GM04504 (cell line): ENCODE data around the gene CALCOCO1.
"Not testable (repeated sequence)": the region's sequence is repeated elsewhere in the genome, so short reads cannot be mapped to it uniquely, and the experiment has no call there.

ENCODE experiments used
- DNase-seq: peaks from one replicate; pipeline ENCODE4 v3.0.0-alpha.2; 2012; ENCODE audit warnings: low read depth

CALCOCO1 gene

DNA sequence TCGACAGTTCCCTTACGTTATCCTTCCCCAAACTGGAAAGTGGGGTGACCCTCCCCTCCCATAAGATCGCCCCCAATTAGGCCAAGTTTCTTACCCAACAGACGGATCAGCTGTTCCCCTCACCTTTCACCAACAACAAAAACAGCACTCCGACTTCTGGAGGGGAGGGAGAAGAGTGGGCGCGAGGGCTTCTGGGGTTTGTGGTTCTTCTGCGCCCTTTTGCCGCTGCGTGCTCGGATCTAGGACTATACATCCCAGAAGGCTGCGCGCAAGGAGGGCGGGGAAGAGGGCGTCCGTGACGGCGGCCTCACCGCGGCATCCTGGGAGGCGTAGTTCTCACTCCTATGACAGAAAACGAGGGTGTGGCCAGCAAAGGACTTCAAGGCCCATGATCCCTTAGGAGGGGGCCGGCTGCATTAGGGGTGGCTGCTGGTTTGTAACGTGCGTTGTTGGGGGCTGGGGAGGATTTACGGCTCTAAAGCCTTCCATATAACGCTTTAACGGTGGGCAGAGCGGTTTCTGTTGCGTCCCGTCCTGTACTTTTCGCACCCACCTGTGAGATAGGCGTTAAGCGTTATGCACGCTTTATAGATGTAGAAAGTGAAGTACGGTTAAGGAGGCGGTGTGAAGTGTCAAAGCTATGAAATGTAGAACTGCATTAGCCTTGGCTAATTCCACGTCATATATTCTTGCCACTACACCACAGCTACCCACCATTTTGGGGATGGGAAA is at the start of gene CALCOCO1:
CALCOCO1 (minus strand) TSS at position 143 of the 732 bp plus-strand sequence. CDS start 2,210 bp downstream, outside the sequence.
- DNase-seq: peak; percentile 94

GRCh38 chr12:53776872-53777271 is 49.6 kb upstream of the CALCOCO1 start:
- DNase-seq: no peak

- DNase-seq: no peak
Observed at GRCh38 chr12:53775478-53776145, 48.4 kb upstream of the CALCOCO1 start.

DNA sequence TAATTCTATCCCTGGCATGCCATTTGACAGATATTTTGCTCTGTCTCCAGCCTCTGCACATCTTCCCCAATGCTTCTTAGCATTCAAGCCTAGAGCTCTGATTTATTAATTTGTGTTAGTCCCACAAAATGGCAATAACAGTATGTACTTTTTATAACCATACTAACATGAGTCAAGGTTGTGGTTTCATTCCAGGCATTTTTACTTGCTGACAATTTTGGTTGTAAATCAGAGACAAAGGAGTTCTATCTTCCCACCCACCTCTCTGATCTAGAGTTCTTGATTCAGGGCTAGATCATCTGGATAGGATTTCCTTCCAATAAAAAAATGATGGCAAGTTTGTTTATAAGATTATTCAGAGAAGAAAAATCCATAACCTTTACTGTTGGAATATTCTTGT is 43.0 kb upstream of the CALCOCO1 start:
- peak; percentile 94 for DNase-seq

DNA sequence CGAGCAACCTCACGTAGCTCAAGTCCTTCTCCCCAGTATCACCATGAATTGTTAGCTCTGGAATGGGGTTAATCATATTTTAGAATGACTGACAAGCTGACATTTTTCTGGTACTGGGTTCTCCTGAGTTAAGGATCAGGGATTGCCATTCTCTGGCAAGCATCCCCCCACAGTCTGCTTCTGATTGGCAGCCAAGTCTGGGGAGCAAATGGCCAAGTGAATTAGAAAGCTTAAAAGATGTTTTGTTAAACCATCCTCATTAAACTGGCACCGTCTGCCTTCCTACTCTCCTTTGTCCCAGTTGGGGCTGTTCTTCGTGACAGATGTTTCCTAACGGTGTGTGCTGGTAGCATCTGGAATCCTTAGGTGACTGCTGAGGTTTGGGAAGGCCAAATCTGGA is 41.7 kb upstream of the CALCOCO1 start:
- DNase-seq: no peak

DNA sequence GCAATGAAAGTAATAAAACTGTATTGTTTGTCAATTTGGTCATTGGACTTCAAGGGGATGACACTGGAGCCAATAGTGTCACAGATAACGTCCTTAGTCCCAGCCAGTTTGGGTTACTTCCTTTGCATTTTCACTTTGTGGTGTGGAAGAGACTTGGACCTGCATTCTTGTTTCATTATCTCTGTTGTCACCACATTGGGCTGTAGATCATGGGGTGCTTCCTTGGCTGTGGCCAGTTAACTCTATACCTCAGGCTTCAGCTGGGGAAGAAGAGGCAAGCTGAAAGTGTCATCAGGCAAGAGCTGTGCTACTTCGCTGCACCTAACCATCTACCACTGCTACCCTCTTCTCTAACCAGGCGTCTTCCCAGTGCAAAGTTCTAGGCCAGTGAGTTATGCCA is 39.6 kb upstream of the CALCOCO1 start:
- DNase-seq: no peak

DNA sequence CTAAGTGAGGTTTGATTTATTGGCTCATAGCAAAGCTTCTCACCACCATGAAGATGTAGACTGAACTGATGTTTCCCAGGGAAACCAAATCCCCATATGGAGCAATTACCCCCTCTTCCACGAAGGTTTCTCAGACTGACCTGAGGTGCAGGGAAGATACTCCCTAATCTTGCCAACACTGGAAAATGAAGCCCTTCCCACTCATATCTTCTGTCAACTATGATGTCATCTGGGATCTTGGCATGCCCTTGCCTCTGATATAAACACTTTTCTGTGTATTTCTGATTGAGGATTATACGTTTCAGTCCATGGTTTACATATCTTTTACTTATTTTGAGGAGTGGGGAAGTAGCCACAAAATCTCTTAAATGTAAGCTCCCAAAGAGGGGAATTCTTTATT is 38.6 kb upstream of the CALCOCO1 start:
- no peak for DNase-seq

- no peak for DNase-seq
Observed at GRCh38 chr12:53764615-53765014, 37.4 kb upstream of the CALCOCO1 start.

DNA sequence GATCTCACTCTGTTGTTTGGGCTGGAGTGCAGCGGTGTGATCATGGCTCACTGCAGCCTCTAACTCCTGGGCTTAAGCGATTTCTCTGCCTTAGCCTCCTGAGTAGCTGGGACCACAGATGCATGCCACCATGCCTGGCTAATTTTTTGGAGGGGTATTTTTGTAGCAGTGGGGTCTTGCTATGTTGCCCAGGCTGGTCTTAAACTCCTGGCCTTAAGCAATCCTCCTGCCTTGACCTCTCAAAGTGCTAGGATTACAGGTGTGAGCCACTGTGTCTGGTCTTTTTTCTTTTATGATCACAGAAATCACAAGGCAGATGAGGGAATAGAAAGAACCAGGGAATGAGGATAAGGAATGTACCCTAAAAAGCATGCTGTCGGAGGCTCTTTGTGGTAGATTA is 35.5 kb upstream of the CALCOCO1 start:
- DNase-seq: not testable (repeated sequence)

DNA sequence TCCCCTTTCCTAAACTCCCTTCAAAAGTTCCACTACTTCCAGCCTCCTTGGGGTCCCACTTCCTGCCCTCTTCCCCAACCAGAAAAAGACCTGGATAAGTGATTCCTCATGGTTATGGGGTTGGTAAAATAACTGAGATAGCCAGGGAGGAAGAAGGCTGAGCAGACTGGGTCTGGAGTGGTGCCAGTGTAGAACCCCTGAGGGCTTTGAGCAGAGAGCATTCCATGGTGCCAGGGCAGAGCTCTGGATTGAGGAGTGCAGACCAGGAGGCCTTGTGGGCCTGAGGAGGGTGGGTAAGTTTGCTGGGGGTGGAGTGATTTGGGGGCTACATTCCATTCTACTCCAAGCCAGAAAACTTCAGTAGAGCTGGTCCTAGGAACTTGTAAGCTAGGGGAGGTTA is 34.1 kb upstream of the CALCOCO1 start:
- DNase-seq: no peak

GRCh38 chr12:53759261-53759660 is 32.0 kb upstream of the CALCOCO1 start:
- no peak for DNase-seq

- no peak for DNase-seq
Observed at GRCh38 chr12:53758730-53759103, 31.5 kb upstream of the CALCOCO1 start.

- no peak for DNase-seq
Observed at GRCh38 chr12:53758081-53758729, 31.0 kb upstream of the CALCOCO1 start.

DNA sequence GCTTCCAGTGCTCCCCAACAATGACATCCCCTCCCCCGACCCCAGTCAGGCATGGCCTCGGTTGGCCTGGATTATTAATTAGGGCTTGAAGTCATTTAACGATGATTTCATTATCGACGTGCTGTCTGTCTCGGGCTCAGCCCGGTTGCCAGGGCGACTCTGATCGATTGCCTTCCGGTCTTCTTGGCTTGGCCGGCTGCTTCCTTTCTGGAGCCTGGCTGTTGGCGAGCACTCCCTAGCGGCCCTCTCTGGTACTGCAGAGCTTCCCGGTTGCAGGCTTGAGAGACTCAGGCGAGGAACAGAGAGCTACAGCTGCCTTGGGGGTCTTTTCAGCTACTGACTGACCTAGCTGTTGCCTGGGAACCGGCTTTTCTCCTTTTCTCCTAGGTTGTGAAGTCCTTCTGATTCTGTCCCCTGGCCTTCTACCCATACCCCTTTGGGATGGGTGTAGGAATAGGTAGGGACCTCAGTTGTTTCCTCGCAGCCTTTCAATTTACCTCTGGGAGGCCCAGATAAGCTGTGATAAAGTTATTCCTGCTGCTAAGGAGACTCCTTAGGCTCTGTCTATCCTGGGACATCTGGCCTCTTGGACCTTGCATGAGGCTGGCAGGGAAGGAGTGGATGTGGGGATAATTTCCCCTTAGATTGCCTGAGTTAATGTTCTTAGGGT is 30.0 kb upstream of the CALCOCO1 start:
- no peak for DNase-seq

GRCh38 chr12:53756300-53757100 is 29.2 kb upstream of the CALCOCO1 start:
- DNase-seq: no peak

- no peak for DNase-seq
Observed at GRCh38 chr12:53755893-53756292, 28.6 kb upstream of the CALCOCO1 start.

- DNase-seq: no peak
Observed at GRCh38 chr12:53755451-53755891, 28.2 kb upstream of the CALCOCO1 start.

GRCh38 chr12:53754633-53755264 is 27.5 kb upstream of the CALCOCO1 start:
- no peak for DNase-seq

DNA sequence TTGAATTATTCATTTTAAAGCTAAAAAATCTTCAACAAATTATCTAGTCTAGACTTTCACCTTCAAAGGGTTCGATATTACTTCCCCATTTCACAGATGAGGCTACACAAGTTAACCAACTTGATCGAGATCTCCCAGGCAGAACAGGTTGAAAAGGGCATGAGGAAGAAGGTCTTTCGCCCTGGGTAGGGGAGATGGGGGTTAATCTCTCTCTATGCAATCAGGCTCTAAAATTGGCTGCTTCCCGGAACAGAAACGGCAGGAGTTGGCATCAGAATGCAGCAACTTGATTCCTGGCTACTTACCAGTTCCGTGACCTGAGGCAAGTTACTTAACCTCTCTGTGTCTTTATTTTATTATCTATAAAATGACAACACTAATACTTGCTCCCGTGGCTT is 26.9 kb upstream of the CALCOCO1 start:
- DNase-seq: no peak

DNA sequence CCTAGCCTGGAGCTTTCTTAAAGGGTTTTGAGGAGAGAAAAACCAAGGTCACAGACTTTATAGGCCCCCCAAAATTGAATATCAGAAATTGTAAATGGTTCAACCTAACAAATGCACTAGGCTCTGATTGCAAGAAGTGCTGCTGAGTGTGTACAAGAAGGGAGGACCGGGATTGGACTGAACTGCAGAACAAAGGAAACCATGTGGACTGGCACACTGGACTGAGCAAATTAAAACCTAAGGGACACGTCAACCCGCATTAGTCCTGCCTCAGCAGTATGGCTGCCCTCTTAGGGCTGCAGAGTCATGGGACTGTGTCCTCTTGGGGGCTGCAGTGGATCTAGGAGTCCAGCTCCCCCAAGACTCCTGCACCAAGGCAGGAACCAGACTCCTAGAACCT is 25.4 kb upstream of the CALCOCO1 start:
- no peak for DNase-seq

DNA sequence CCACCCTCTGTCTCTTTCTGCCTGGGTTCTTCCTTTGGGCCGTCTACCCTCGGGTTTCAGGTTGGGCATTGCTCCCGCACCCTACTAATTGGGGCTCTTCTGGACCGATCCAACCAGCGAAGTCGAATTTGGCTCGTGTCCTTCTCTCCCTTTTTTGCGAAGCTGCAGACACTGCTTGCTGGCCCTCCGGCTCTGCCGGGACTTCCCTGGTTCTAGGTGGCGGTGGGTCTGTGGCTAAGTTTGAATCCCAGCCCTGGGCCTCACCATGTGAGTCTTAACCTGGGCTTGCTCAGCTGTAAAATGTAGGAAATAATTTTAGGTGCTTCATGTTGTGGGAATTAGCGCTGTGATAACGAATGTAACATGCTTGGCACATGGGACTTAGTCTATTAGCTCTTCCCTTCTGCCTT is 24.9 kb upstream of the CALCOCO1 start:
- no peak for DNase-seq
